Aortic smooth muscle cell (primary cell): Measurements from ENCODE around the gene BTAF1. TPM values are rescaled to one million over a fixed set of nuclear protein-coding genes. Genes with fewer than 3 reads are reported as not detected.

Experiments
- total RNA-seq: library from RNA; depleted of rRNA; stranded (reverse); fragments of >200 nt; gene quantifications from 2 replicates; pipeline ENCODE4 v1.2.3, GENCODE V29; 2014

BTAF1 gene
- 38.2 and 40.0 TPM in 2 replicates for total RNA-seq

DNA sequence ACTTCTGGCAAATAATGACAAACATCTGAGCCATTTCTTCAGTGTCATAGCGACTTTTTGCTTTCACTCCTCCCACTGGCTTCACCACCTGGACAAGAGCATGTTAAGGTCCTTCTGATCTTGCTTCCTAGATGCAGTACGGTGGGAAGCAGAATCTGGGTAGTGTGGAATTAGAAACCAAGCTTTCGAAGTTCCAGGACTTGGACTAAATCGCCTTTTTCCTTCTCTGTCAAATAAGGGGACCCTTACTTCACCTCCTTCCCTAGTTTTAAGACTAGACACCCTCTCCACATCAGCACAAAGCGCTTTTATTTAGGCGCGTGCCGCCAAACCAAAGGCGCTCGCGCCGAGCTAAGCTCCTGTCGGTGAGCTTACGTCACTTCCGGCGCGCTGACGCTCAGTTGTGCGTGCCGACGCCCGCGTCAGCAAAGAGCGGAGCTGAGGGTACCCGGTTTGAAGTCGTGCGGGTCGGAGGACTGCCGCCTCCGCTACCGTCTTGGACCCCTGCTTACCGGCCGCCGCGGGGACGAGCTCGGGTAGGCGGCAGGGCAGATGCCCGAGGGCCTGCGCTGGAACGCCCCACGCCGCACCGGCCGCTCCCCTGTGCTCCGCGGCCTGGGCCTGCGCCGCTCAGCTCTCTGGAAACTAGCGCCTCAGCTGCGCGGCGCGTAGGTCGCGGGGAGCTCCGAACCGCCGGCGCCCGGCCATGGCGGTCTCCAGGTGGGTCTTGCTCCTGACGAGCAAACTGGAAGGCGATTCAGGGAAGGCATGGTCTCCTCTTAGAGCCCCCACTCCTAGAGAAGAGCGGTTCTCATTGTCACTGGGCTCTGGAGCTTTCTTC lies at the start of gene BTAF1:
TSS of gene BTAF1 (plus strand) at position 400 of the 841 bp plus-strand sequence. CDS start at position 707, 307 bp downstream.

DNA sequence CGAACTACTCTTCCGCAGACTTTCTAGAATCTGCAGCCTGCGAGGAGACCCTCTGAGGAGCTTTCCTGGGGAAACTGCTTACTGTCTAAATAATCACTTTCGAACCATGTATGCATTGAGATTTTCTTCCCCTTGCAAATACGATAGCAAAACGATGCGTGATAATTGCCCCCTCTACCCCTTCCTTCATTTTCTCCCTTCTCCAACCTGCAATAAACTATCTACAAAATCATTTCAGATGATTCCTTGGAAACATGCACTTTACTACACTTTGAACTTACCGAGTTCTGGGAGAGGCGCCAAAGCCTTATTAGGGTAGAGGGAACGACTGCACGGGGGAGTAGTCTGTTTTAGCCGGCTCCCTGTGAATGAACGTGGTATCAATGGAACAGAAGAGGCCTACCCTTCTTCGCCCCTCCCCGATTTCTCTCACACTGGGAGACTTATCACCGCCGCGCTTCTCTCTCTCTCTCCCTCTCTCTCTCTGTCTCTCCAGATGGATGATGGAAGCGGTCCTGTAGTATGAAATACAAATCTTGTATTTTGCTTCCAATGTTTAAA lies 14.4 kb upstream of the BTAF1 start, which contains the start of gene FGFBP3:
TSS of gene FGFBP3 (minus strand) at position 370 of the 561 bp plus-strand sequence. CDS start 517 bp downstream, outside the sequence.

Other genes starting within 250 kb of the BTAF1 start
- gene TNKS2, start 125.3 kb upstream of the BTAF1 start, total RNA-seq = 54.0 and 58.3 TPM in 2 replicates
- 0.56 and 1.1 TPM in 2 replicates for gene FGFBP3, start 14.3 kb upstream of the BTAF1 start, total RNA-seq